Endothelial cell (in vitro differentiated cells): ENCODE measurements around the gene RELN. TPM values are rescaled to one million over a fixed set of nuclear protein-coding genes. Genes with fewer than 3 reads are reported as not detected.

Source experiments
- DNase-seq: peaks from one replicate; pipeline ENCODE4 v3.0.0; 2021; ENCODE audit warnings: low spot score
- H3K27ac Mint-ChIP-seq: one replicate; pipeline ENCODE4 v1.8.0; 2021; ENCODE audit warnings: mixed read lengths, inconsistent platforms; ENCODE audit not compliant: unreplicated experiment
- H3K27me3 Mint-ChIP-seq: one replicate; pipeline ENCODE4 v1.8.0; 2021; ENCODE audit warnings: mild to moderate bottlenecking, moderate library complexity, mixed read lengths, inconsistent platforms; ENCODE audit not compliant: unreplicated experiment
- H3K36me3 Mint-ChIP-seq: one replicate; pipeline ENCODE4 v1.8.0; 2021; ENCODE audit warnings: mild to moderate bottlenecking, low read depth, mixed read lengths, inconsistent platforms; ENCODE audit not compliant: unreplicated experiment
- H3K4me1 Mint-ChIP-seq: one replicate; pipeline ENCODE4 v1.8.0; 2021; ENCODE audit warnings: mild to moderate bottlenecking, mixed read lengths, inconsistent platforms; ENCODE audit not compliant: unreplicated experiment
- H3K4me3 Mint-ChIP-seq: one replicate; pipeline ENCODE4 v1.8.0; 2021; ENCODE audit warnings: mild to moderate bottlenecking, mixed read lengths, inconsistent platforms; ENCODE audit not compliant: unreplicated experiment
- H3K9me3 Mint-ChIP-seq: one replicate; pipeline ENCODE4 v1.8.0; 2021; ENCODE audit warnings: mixed read lengths, inconsistent platforms; ENCODE audit not compliant: unreplicated experiment
- CTCF ChIP-seq: fragments of 200-600 bp; sonication (generic); IDR thresholded peaks from one replicate; pipeline ENCODE4 v1.5.0; 2021; ENCODE audit warnings: antibody characterized with exemption; ENCODE audit not compliant: unreplicated experiment
- total RNA-seq: library from RNA; stranded (reverse); fragmentation: NEBNext Ultra II Directional; extraction: Animal tissue kit (Norgen Biotek cat#: 25700); gene quantifications from one replicate; pipeline ENCODE4 v1.2.1, GENCODE V29; 2021; ENCODE audit not compliant: unreplicated experiment

Gene RELN
- total RNA-seq, 1 donor from 2014 or later = 2.3 TPM

- peak; percentile 48 for TF ChIP-seq CTCF
- peak overlapping the region; percentile 42 for H3K4me3 Mint-ChIP-seq
- peaks cover 18% of the 10 kb centered on the region for H3K4me1 Mint-ChIP-seq
- no peaks in the 10 kb centered on the region for H3K9me3 Mint-ChIP-seq
- no peak overlapping the region for H3K27ac Mint-ChIP-seq
- DNase-seq = peak; percentile 67
- peaks cover 7% of the 10 kb centered on the region for H3K36me3 Mint-ChIP-seq
- peaks cover 3% of the 10 kb centered on the region for H3K27me3 Mint-ChIP-seq
These were observed 542.1 kb downstream of the RELN start for GRCh38 chr7:103447073-103447960.

- H3K9me3 Mint-ChIP-seq = no peaks in the 10 kb centered on the region
- peak; percentile 46 for DNase-seq
- peaks cover 7% of the 10 kb centered on the region for H3K36me3 Mint-ChIP-seq
- H3K27me3 Mint-ChIP-seq = peaks cover 3% of the 10 kb centered on the region
- TF ChIP-seq CTCF = no peak
- peaks cover 18% of the 10 kb centered on the region for H3K4me1 Mint-ChIP-seq
- H3K4me3 Mint-ChIP-seq = peak within 1 kb of the TSS; percentile 92
- no peak within 1 kb of the TSS for H3K27ac Mint-ChIP-seq
These were observed 543.4 kb downstream of the RELN start, which contains the start of gene SLC26A5 for GRCh38 chr7:103446049-103446520. SLC26A5 (minus strand) TSS chr7:103446207; CDS start chr7:103421514, 24,693 bp downstream.

- Mint-ChIP-seq H3K36me3 (peaks cover 7% of the 10 kb centered on the region), H3K27ac (no peak overlapping the region), H3K9me3 (no peaks in the 10 kb centered on the region), H3K27me3 (peaks cover 3% of the 10 kb centered on the region), H3K4me3 (peak overlapping the region; percentile 92), H3K4me1 (peaks cover 18% of the 10 kb centered on the region)
- TF ChIP-seq CTCF = no peak
- peak; percentile 24 for DNase-seq
These were observed 544.0 kb downstream of the RELN start for GRCh38 chr7:103445228-103446048.

- H3K36me3 Mint-ChIP-seq = no peaks in the 10 kb centered on the region
- H3K4me1 Mint-ChIP-seq = no peaks in the 10 kb centered on the region
- TF ChIP-seq CTCF = no peak
- H3K27ac Mint-ChIP-seq = no peak overlapping the region
- H3K4me3 Mint-ChIP-seq = peak overlapping the region; percentile 1
- H3K9me3 Mint-ChIP-seq = no peaks in the 10 kb centered on the region
- no peak for DNase-seq
- no peaks in the 10 kb centered on the region for H3K27me3 Mint-ChIP-seq
These were observed 549.8 kb downstream of the RELN start for GRCh38 chr7:103439661-103440060.
